NB4 (cell line): ENCODE results near the gene SLC4A3.
A peak's percentile ranks its signal among the peaks of the same experiment; 100 is the strongest.

Experiments used
- DNase-seq: peaks from one replicate; pipeline ENCODE4 v3.0.0; 2010; ENCODE audit warnings: low read depth
- H3K4me3 ChIP-seq: one replicate; pipeline ENCODE4 v1.5.1; 2011; ENCODE audit warnings: mild to moderate bottlenecking, low read depth, low read length, moderate library complexity
- CTCF ChIP-seq: IDR thresholded peaks from one replicate; pipeline ENCODE4 v1.5.1; 2012; ENCODE audit warnings: low read depth, low read length
- MAX ChIP-seq: IDR thresholded peaks from 2 replicates; pipeline ENCODE4 v1.6.1; 2011; ENCODE audit warnings: low read depth, low read length
- MYC ChIP-seq: IDR thresholded peaks from 2 replicates; pipeline ENCODE4 v1.6.1; 2011; ENCODE audit warnings: low read depth, low read length
- POLR2A ChIP-seq: IDR thresholded peaks from 2 replicates; pipeline ENCODE4 v1.6.1; 2011; ENCODE audit warnings: mild to moderate bottlenecking; ENCODE audit not compliant: insufficient read length; ENCODE audit errors: extremely low read depth

Gene SLC4A3

GRCh38 chr2:219598308-219599078, 28.9 kb upstream of the SLC4A3 start:
- no peak for TF ChIP-seq MAX
- no peak for TF ChIP-seq CTCF
- TF ChIP-seq MYC: no peak
- DNase-seq: no peak
- peak overlapping the region; percentile 92 for H3K4me3 ChIP-seq

- no peak overlapping the region for H3K4me3 ChIP-seq
- TF ChIP-seq CTCF (no peak), MYC (no peak), MAX (no peak), POLR2A (no peak)
- peak; percentile 72 for DNase-seq
Observed at GRCh38 chr2:219603771-219604170, 23.7 kb upstream of the SLC4A3 start.

- no peak for DNase-seq
- TF ChIP-seq POLR2A (no peak), CTCF (no peak), MAX (no peak), MYC (no peak)
Observed at GRCh38 chr2:219605607-219605954, 21.8 kb upstream of the SLC4A3 start.

GRCh38 chr2:219607931-219608330, 19.5 kb upstream of the SLC4A3 start:
- H3K4me3 ChIP-seq: no peak overlapping the region
- DNase-seq: no peak
- TF ChIP-seq CTCF: no peak
- no peak for TF ChIP-seq POLR2A
- no peak for TF ChIP-seq MYC
- TF ChIP-seq MAX: no peak

More at GRCh38 chr2:219605607-219605954, 21.8 kb upstream of the SLC4A3 start:
- no peak overlapping the region for H3K4me3 ChIP-seq

GRCh38 chr2:219608399-219608964, 18.9 kb upstream of the SLC4A3 start:
- no peak for DNase-seq
- H3K4me3 ChIP-seq: no peak overlapping the region
- TF ChIP-seq MYC (no peak), CTCF (no peak), POLR2A (no peak), MAX (no peak)
